GM19035 (cell line): Measurements from ENCODE around the gene TMX4.

Experiments used
- ATAC-seq: cut with Tn5 transposase; IDR thresholded peaks from one replicate; pipeline ENCODE4 v1.9.1; 2021; ENCODE audit not compliant: unreplicated experiment

TMX4 gene

GRCh38 chr20:8019998-8020247 lies 362 bp upstream of the TMX4 start:
- no peak for ATAC-seq

GRCh38 chr20:8018958-8019245 lies 659 bp downstream of the TMX4 start:
- peak; percentile 73 for ATAC-seq

GRCh38 chr20:8012724-8013123 lies 6.8 kb downstream of the TMX4 start:
- no peak for ATAC-seq

- ATAC-seq: no peak
Measured at GRCh38 chr20:8008733-8009132, 10.8 kb downstream of the TMX4 start.

- ATAC-seq: no peak
Measured at GRCh38 chr20:8007490-8007889, 12.1 kb downstream of the TMX4 start.

GRCh38 chr20:8005575-8006366 lies 13.8 kb downstream of the TMX4 start:
- ATAC-seq: no peak

- ATAC-seq: no peak
Measured at GRCh38 chr20:8005033-8005432, 14.5 kb downstream of the TMX4 start.

- ATAC-seq: no peak
Measured at GRCh38 chr20:8002056-8002455, 17.5 kb downstream of the TMX4 start.

GRCh38 chr20:8000796-8001195 lies 18.8 kb downstream of the TMX4 start:
- no peak for ATAC-seq

- ATAC-seq: no peak
Measured at GRCh38 chr20:7996898-7997297, 22.7 kb downstream of the TMX4 start.

- ATAC-seq: no peak
Measured at GRCh38 chr20:7994809-7995208, 24.8 kb downstream of the TMX4 start.

GRCh38 chr20:7993703-7994102 lies 25.9 kb downstream of the TMX4 start:
- ATAC-seq: no peak

- ATAC-seq: no peak
Measured at GRCh38 chr20:7993238-7993637, 26.3 kb downstream of the TMX4 start.

GRCh38 chr20:7990385-7990784 lies 29.2 kb downstream of the TMX4 start:
- no peak for ATAC-seq

GRCh38 chr20:7989379-7989778 lies 30.2 kb downstream of the TMX4 start:
- ATAC-seq: no peak

GRCh38 chr20:7985916-7986315 lies 33.6 kb downstream of the TMX4 start:
- no peak for ATAC-seq

GRCh38 chr20:7984192-7984591 lies 35.4 kb downstream of the TMX4 start:
- no peak for ATAC-seq

GRCh38 chr20:7981374-7981773 lies 38.2 kb downstream of the TMX4 start:
- no peak for ATAC-seq

GRCh38 chr20:7980332-7981046 lies 39.1 kb downstream of the TMX4 start:
- peak; percentile 83 for ATAC-seq

- no peak for ATAC-seq
Measured at GRCh38 chr20:7977709-7978108, 41.9 kb downstream of the TMX4 start.

- ATAC-seq: no peak
Measured at GRCh38 chr20:7975851-7976414, 43.6 kb downstream of the TMX4 start.

GRCh38 chr20:7974785-7975435 lies 44.7 kb downstream of the TMX4 start:
- ATAC-seq: no peak
